Neural crest cell (in vitro differentiated cells): ENCODE measurements around the gene RUNX3. TPM values are rescaled to one million over a fixed set of nuclear protein-coding genes. Genes with fewer than 3 reads are reported as not detected.

Experiments
- DNase-seq: peaks from one replicate; pipeline ENCODE4 v3.0.0; 2021; ENCODE audit warnings: low read depth, mixed read lengths, low spot score
- H3K27ac Mint-ChIP-seq: one replicate; pipeline ENCODE4 v1.8.0; 2021; ENCODE audit warnings: mild to moderate bottlenecking, mixed read lengths; ENCODE audit not compliant: unreplicated experiment
- H3K27me3 Mint-ChIP-seq: 2 replicates; pipeline ENCODE4 v1.8.0; 2021; ENCODE audit warnings: low read depth, mild to moderate bottlenecking, mixed read lengths
- H3K36me3 Mint-ChIP-seq: 2 replicates; pipeline ENCODE4 v1.8.0; 2021; ENCODE audit warnings: low read depth, mild to moderate bottlenecking, mixed read lengths
- H3K4me1 Mint-ChIP-seq: 2 replicates; pipeline ENCODE4 v1.8.0; 2021; ENCODE audit warnings: mixed read lengths
- H3K4me3 Mint-ChIP-seq: one replicate; pipeline ENCODE4 v1.8.0; 2021; ENCODE audit warnings: mild to moderate bottlenecking, mixed read lengths
- H3K9me3 Mint-ChIP-seq: 2 replicates; pipeline ENCODE4 v1.8.0; 2021; ENCODE audit warnings: mixed read lengths
- total RNA-seq: library from RNA; stranded (reverse); gene quantifications from 2 replicates; pipeline ENCODE4 v1.2.1, GENCODE V29; 2021
- TF ChIP-seq, protein P1 (sequence below): fragments of 200-600 bp; sonication (generic); conservative IDR thresholded peaks from 2 replicates; pipeline ENCODE4 v1.5.0; 2021; ENCODE audit warnings: antibody characterized with exemption, mild to moderate bottlenecking

The RUNX3 gene
- total RNA-seq, 1 donor from 2014 or later = 0.16 TPM

DNA sequence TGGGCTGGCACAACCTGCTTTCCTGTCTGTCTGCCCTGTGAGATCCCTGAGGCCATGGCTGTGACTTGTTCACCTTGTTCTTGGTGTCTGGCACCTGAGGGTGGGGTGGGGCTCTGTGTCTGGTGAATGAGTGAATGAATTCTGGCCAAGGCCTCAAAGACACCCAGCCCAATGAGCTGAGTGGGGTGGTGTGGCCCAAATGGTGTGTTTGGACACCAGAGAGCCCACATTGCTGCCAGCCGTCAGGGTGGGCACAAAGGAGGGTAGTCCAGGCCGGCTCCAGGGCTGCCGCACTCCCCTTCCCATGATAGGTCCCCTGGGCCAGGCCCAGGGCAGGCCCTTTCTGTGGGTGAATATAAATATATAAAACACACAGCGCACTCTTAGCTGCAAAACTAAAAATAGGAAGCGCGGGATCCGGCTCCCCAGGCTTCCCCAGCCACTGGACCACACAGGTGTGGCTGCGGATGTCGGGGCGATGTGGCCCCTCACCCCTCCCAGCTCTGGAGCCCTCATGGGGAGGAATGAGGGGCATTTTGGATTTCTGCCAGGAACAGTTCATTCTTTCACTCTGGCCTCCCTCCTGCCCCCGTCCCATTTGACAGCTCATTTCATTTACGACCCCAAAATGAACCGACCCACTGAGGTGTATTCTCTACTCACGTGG is 33.3 kb downstream of the RUNX3 start:
- H3K4me1 Mint-ChIP-seq = no peaks in the 10 kb centered on the region
- peaks cover 5% of the 10 kb centered on the region for H3K9me3 Mint-ChIP-seq
- no peak overlapping the region for H3K27ac Mint-ChIP-seq
- H3K36me3 Mint-ChIP-seq = no peaks in the 10 kb centered on the region
- TF ChIP-seq, protein P1, sequence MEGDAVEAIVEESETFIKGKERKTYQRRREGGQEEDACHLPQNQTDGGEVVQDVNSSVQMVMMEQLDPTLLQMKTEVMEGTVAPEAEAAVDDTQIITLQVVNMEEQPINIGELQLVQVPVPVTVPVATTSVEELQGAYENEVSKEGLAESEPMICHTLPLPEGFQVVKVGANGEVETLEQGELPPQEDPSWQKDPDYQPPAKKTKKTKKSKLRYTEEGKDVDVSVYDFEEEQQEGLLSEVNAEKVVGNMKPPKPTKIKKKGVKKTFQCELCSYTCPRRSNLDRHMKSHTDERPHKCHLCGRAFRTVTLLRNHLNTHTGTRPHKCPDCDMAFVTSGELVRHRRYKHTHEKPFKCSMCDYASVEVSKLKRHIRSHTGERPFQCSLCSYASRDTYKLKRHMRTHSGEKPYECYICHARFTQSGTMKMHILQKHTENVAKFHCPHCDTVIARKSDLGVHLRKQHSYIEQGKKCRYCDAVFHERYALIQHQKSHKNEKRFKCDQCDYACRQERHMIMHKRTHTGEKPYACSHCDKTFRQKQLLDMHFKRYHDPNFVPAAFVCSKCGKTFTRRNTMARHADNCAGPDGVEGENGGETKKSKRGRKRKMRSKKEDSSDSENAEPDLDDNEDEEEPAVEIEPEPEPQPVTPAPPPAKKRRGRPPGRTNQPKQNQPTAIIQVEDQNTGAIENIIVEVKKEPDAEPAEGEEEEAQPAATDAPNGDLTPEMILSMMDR = no peak
- H3K4me3 Mint-ChIP-seq = no peak overlapping the region
- no peak for DNase-seq
- H3K27me3 Mint-ChIP-seq = peaks cover 4% of the 10 kb centered on the region

DNA sequence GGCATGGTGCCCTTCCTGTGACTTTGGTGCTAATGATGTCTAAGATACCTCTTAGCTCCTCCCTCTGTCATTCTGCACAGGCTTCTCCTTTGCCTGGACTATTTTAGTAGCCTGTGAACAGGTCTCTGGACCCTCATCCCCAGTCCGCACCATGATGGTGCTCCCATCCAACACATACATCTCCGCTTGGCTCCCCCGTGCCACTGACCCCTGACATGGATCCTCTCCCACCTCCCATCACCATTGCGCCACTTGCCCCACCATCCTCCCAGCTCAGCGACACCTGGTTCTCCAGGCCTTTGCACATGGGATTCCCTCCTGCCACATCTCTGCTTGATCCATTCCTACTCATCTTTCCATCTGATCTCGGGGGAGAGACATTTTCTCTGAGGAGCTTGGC is 33.9 kb downstream of the RUNX3 start:
- Mint-ChIP-seq H3K4me1 (no peaks in the 10 kb centered on the region), H3K27me3 (peaks cover 4% of the 10 kb centered on the region), H3K27ac (no peak overlapping the region), H3K9me3 (peaks cover 5% of the 10 kb centered on the region), H3K4me3 (no peak overlapping the region), H3K36me3 (no peaks in the 10 kb centered on the region)
- TF ChIP-seq, protein P1 = no peak
- DNase-seq = no peak

DNA sequence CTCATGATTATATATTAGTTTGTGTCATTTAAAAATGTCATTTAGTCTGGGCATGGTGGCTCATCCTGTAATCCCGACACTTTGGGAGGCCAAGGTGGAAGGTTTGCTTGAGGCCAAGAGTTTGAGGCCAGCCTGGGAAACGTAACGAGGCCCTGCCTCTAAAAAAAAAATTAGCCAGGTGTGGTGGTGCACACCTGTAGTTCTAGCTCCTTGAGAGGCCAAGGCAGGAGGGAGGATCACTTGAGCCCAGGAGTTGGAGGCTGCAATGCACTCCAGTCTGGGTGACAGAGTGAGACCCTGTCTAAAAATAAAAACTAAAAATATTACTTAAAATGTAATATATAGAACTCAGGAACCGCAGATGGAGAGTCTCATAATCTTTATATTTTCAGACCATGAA is 34.6 kb downstream of the RUNX3 start:
- H3K27ac Mint-ChIP-seq = no peak overlapping the region
- no peaks in the 10 kb centered on the region for H3K4me1 Mint-ChIP-seq
- peaks cover 8% of the 10 kb centered on the region for H3K9me3 Mint-ChIP-seq
- H3K27me3 Mint-ChIP-seq = peaks cover 5% of the 10 kb centered on the region
- TF ChIP-seq, protein P1 = no peak
- no peak overlapping the region for H3K4me3 Mint-ChIP-seq
- no peaks in the 10 kb centered on the region for H3K36me3 Mint-ChIP-seq
- DNase-seq = no peak

GRCh38 chr1:24894002-24894401 is 36.1 kb downstream of the RUNX3 start:
- DNase-seq = no peak
- Mint-ChIP-seq H3K36me3 (no peaks in the 10 kb centered on the region), H3K4me3 (no peak overlapping the region), H3K27me3 (peaks cover 10% of the 10 kb centered on the region), H3K27ac (no peak overlapping the region), H3K4me1 (no peaks in the 10 kb centered on the region), H3K9me3 (peaks cover 8% of the 10 kb centered on the region)
- TF ChIP-seq, protein P1 = no peak

GRCh38 chr1:24893431-24893830 is 36.6 kb downstream of the RUNX3 start:
- H3K27ac Mint-ChIP-seq = no peak overlapping the region
- H3K4me1 Mint-ChIP-seq = no peaks in the 10 kb centered on the region
- DNase-seq = no peak
- peaks cover 11% of the 10 kb centered on the region for H3K27me3 Mint-ChIP-seq
- H3K9me3 Mint-ChIP-seq = peaks cover 8% of the 10 kb centered on the region
- H3K4me3 Mint-ChIP-seq = no peak overlapping the region
- H3K36me3 Mint-ChIP-seq = no peaks in the 10 kb centered on the region
- TF ChIP-seq, protein P1 = no peak
